Activated CD8-positive, alpha-beta memory T cell treated with anti-CD3 and anti-CD28 coated beads, Interleukin-2, amount 50 U/mL, for 24 hours (primary cell): Measurements from ENCODE around the gene NEK11.

ENCODE experiments used
- DNase-seq: peaks from one replicate; pipeline ENCODE4 v3.0.0-alpha.2; 2020; ENCODE audit errors: extremely low read depth

Gene NEK11

GRCh38 chr3:131224886-131225550 lies 198.3 kb downstream of the NEK11 start:
- no peak for DNase-seq

- no peak for DNase-seq
Observed at GRCh38 chr3:131228522-131228921, 201.8 kb downstream of the NEK11 start.

- no peak for DNase-seq
Observed at GRCh38 chr3:131231710-131232389, 205.2 kb downstream of the NEK11 start.

- DNase-seq = no peak
Observed at GRCh38 chr3:131232711-131233267, 206.1 kb downstream of the NEK11 start.

GRCh38 chr3:131233900-131234668 lies 207.4 kb downstream of the NEK11 start:
- DNase-seq = no peak

GRCh38 chr3:131236421-131236820 lies 209.7 kb downstream of the NEK11 start:
- DNase-seq = no peak

GRCh38 chr3:131238496-131238895 lies 211.8 kb downstream of the NEK11 start:
- DNase-seq = no peak

GRCh38 chr3:131239267-131239666 lies 212.6 kb downstream of the NEK11 start:
- DNase-seq = no peak

- no peak for DNase-seq
Observed at GRCh38 chr3:131242201-131242600, 215.5 kb downstream of the NEK11 start.

GRCh38 chr3:131250466-131250865 lies 223.8 kb downstream of the NEK11 start:
- no peak for DNase-seq

- DNase-seq = no peak
Observed at GRCh38 chr3:131260525-131260924, 233.8 kb downstream of the NEK11 start.

- DNase-seq = no peak
Observed at GRCh38 chr3:131261104-131261503, 234.4 kb downstream of the NEK11 start.

GRCh38 chr3:131275556-131275955 lies 248.9 kb downstream of the NEK11 start:
- DNase-seq = no peak

GRCh38 chr3:131277836-131278497 lies 251.3 kb downstream of the NEK11 start:
- DNase-seq = no peak

- no peak for DNase-seq
Observed at GRCh38 chr3:131279577-131279976, 252.9 kb downstream of the NEK11 start.

- DNase-seq = no peak
Observed at GRCh38 chr3:131282379-131282778, 255.7 kb downstream of the NEK11 start.

GRCh38 chr3:131282967-131283366 lies 256.3 kb downstream of the NEK11 start:
- DNase-seq = no peak

GRCh38 chr3:131283862-131284261 lies 257.2 kb downstream of the NEK11 start:
- DNase-seq = no peak

GRCh38 chr3:131284302-131284701 lies 257.6 kb downstream of the NEK11 start:
- no peak for DNase-seq

GRCh38 chr3:131285456-131285855 lies 258.8 kb downstream of the NEK11 start:
- no peak for DNase-seq

GRCh38 chr3:131299836-131300235 lies 273.2 kb downstream of the NEK11 start:
- DNase-seq = no peak

- DNase-seq = no peak
Observed at GRCh38 chr3:131303848-131304247, 277.2 kb downstream of the NEK11 start.
